Keratinocyte (primary cell): ENCODE data around the gene C1QTNF7. TPM values are rescaled to one million over a fixed set of nuclear protein-coding genes. Genes with fewer than 3 reads are reported as not detected.

Source experiments
- DNase-seq: peaks from one replicate; pipeline ENCODE4 v3.0.0-alpha.2; 2011; ENCODE audit warnings: low read depth, missing footprints, low spot score
- FAIRE-seq: peaks from 2 replicates; lab custom pipeline; 2011; peaks lifted over from hg19 to GRCh38; lab: Jason Lieb, UNC
- H2AFZ ChIP-seq: 2 replicates; pipeline ENCODE4 v1.6.0; 2012; ENCODE audit warnings: low read length, control low read depth, inconsistent platforms; ENCODE audit not compliant: control insufficient read depth
- H3K27ac ChIP-seq: 2 replicates; pipeline ENCODE4 v1.5.1; 2011; ENCODE audit warnings: low read length; ENCODE audit not compliant: control insufficient read depth, insufficient read depth
- H3K27me3 ChIP-seq: 3 replicates; pipeline ENCODE4 v1.6.0; 2011; ENCODE audit warnings: low read length; ENCODE audit not compliant: control insufficient read depth, insufficient read depth; ENCODE audit errors: extremely low read depth
- H3K36me3 ChIP-seq, 2 experiments: 2 replicates in 1 of 2; 3 replicates in 1 of 2; pipeline ENCODE4 v1.5.1; 2011; ENCODE audit warnings: low read length in 2 of 2, mild to moderate bottlenecking in 1 of 2; ENCODE audit not compliant: control insufficient read depth in 2 of 2, insufficient read depth in 2 of 2; ENCODE audit errors: extremely low read depth in 1 of 2
- H3K4me1 ChIP-seq: 3 replicates; pipeline ENCODE4 v1.5.1; 2011; ENCODE audit warnings: low read length; ENCODE audit not compliant: control insufficient read depth, insufficient read depth; ENCODE audit errors: extremely low read depth
- H3K4me2 ChIP-seq: 3 replicates; pipeline ENCODE4 v1.6.0; 2011; ENCODE audit warnings: low read depth, low read length; ENCODE audit not compliant: control insufficient read depth, insufficient read depth; ENCODE audit errors: extremely low read depth
- H3K4me3 ChIP-seq, 3 experiments: fragments of 200-600 bp in 1 of 3; sonication (generic) in 1 of 3; 2 replicates in 2 of 3; 3 replicates in 1 of 3; pipeline ENCODE4 v1.5.1; 2011 to 2016; ENCODE audit warnings: low read length in 3 of 3, mild to moderate bottlenecking in 3 of 3, control low read depth in 2 of 3, inconsistent platforms in 1 of 3, low read depth in 1 of 3, mixed read lengths in 1 of 3, mixed run types in 1 of 3, moderate library complexity in 1 of 3; ENCODE audit not compliant: control insufficient read depth in 2 of 3, insufficient read depth in 2 of 3; ENCODE audit errors: extremely low read depth in 1 of 3
- H3K79me2 ChIP-seq: 2 replicates; pipeline ENCODE4 v1.6.0; 2012; ENCODE audit warnings: low read length; ENCODE audit not compliant: control insufficient read depth, insufficient read depth
- H3K9ac ChIP-seq: 3 replicates; pipeline ENCODE4 v1.6.0; 2011; ENCODE audit warnings: low read length; ENCODE audit not compliant: control insufficient read depth, insufficient read depth; ENCODE audit errors: extremely low read depth
- H3K9me1 ChIP-seq: 3 replicates; pipeline ENCODE4 v1.6.0; 2011; ENCODE audit warnings: low read length; ENCODE audit not compliant: control insufficient read depth, insufficient read depth; ENCODE audit errors: extremely low read depth
- H3K9me3 ChIP-seq: 2 replicates; pipeline ENCODE4 v1.5.1; 2012; ENCODE audit warnings: low read depth, low read length; ENCODE audit not compliant: control insufficient read depth
- H4K20me1 ChIP-seq: 3 replicates; pipeline ENCODE4 v1.6.0; 2011; ENCODE audit warnings: low read length; ENCODE audit not compliant: control insufficient read depth, insufficient read depth; ENCODE audit errors: extremely low read depth
- CTCF ChIP-seq, 3 experiments: IDR thresholded peaks in 1 of 3; conservative IDR thresholded peaks in 1 of 3; optimal IDR thresholded peaks in 1 of 3; 2 replicates in 2 of 3; 3 replicates in 1 of 3; pipeline versions ENCODE3 to v1.5.1; 2011; ENCODE audit warnings: low read length in 3 of 3, mild to moderate bottlenecking in 3 of 3, moderate library complexity in 2 of 3, control low read depth in 1 of 3, inconsistent platforms in 1 of 3; ENCODE audit not compliant: insufficient read depth in 2 of 3; ENCODE audit errors: extremely low read depth in 1 of 3
- EZH2 ChIP-seq: IDR thresholded peaks from one replicate; pipeline ENCODE4 v1.6.1; 2012; ENCODE audit warnings: inconsistent platforms, mild to moderate bottlenecking, low read length, moderate library complexity
- dilution Hi-C: fragments of 300-500 bp; cut with MboI; formaldehyde crosslinking; loops from one replicate; pipeline ENCODE4 v1.7.0; 2020; ENCODE audit warnings: low sequenced_read_pairs; ENCODE audit not compliant: extremely low pct_ligation_motif_present
- polyA plus RNA-seq, 5 experiments: library from polyadenylated mRNA; depleted of rRNA in 3 of 5; stranded (reverse) in 3 of 5; stranded (forward) in 1 of 5; unstranded in 1 of 5; fragments of >200 nt; gene quantifications; 1 replicate in 1 of 5; 2 replicates in 3 of 5; 3 replicates in 1 of 5; pipeline versions ENCODE4 v1.2.1 to v1.2.3, GENCODE V29; 2011 to 2012; ENCODE audit warnings: missing spikeins in 2 of 5, low read depth in 1 of 5, low replicate concordance in 1 of 5

C1QTNF7 gene
- polyA plus RNA-seq, 1 donor (not counting 4 experiments of a cell fraction or from before 2014, with no cell fraction given): not detected

- Histone ChIP-seq H3K27me3 (no peaks in the 10 kb centered on the region), H4K20me1 (no peaks in the 10 kb centered on the region), H2AFZ (no peak overlapping the region), H3K4me3 (no peak overlapping the region), H3K79me2 (no peaks in the 10 kb centered on the region), H3K9ac (no peak overlapping the region), H3K9me3 (no peaks in the 10 kb centered on the region), H3K36me3 (no peaks in the 10 kb centered on the region), H3K9me1 (no peaks in the 10 kb centered on the region), H3K4me1 (no peaks in the 10 kb centered on the region), H3K27ac (no peak overlapping the region), H3K4me2 (no peak overlapping the region)
- DNase-seq (no peak), FAIRE-seq (no peak)
- TF ChIP-seq CTCF (optimal IDR thresholded peaks at IDR 0.05 in 1 of 3, IDR thresholded peaks at IDR 0.05 in 1 of 3, conservative IDR thresholded peaks at IDR 0.05 in 1 of 3; ENCODE audit: extremely low read depth in 1 of 3, insufficient read depth in 2 of 3, low read length in 3 of 3) (no peak), EZH2 (no peak)
- dilution Hi-C loops: no loop called here
Measured at GRCh38 chr4:15434676-15435075, 6.8 kb downstream of the C1QTNF7 start.

GRCh38 chr4:15436513-15436912, 8.7 kb downstream of the C1QTNF7 start:
- Histone ChIP-seq H3K36me3 (no peaks in the 10 kb centered on the region), H3K79me2 (no peaks in the 10 kb centered on the region), H3K4me3 (no peak overlapping the region), H3K9ac (no peak overlapping the region), H3K4me2 (no peak overlapping the region), H3K27ac (no peak overlapping the region), H3K9me3 (no peaks in the 10 kb centered on the region), H3K9me1 (no peaks in the 10 kb centered on the region), H4K20me1 (no peaks in the 10 kb centered on the region), H3K27me3 (no peaks in the 10 kb centered on the region), H2AFZ (no peak overlapping the region), H3K4me1 (no peaks in the 10 kb centered on the region)
- dilution Hi-C loops: no loop called here
- TF ChIP-seq CTCF (optimal IDR thresholded peaks at IDR 0.05 in 1 of 3, IDR thresholded peaks at IDR 0.05 in 1 of 3, conservative IDR thresholded peaks at IDR 0.05 in 1 of 3; ENCODE audit: extremely low read depth in 1 of 3, insufficient read depth in 2 of 3, low read length in 3 of 3) (no peak), EZH2 (no peak)
- DNase-seq (no peak), FAIRE-seq (no peak)
